Mesothelial cell of epicardium (in vitro differentiated cells): ENCODE data around the gene CCDC178. TPM values are rescaled to one million over a fixed set of nuclear protein-coding genes. Genes with fewer than 3 reads are reported as not detected.

Source experiments
- DNase-seq, 2 experiments: peaks; one replicate each; pipeline ENCODE4 v3.0.0; 2021; ENCODE audit warnings: low spot score in 2 of 2; ENCODE audit not compliant: unreplicated experiment in 2 of 2
- H3K27ac Mint-ChIP-seq: 2 replicates; pipeline ENCODE4 v1.8.0; 2021; ENCODE audit warnings: mixed read lengths
- H3K27me3 Mint-ChIP-seq: 2 replicates; pipeline ENCODE4 v1.8.0; 2021; ENCODE audit warnings: low read depth, mixed read lengths
- H3K36me3 Mint-ChIP-seq: 2 replicates; pipeline ENCODE4 v1.8.0; 2021; ENCODE audit warnings: mixed read lengths
- H3K4me1 Mint-ChIP-seq: 2 replicates; pipeline ENCODE4 v1.8.0; 2021; ENCODE audit warnings: mixed read lengths
- H3K4me3 Mint-ChIP-seq: 2 replicates; pipeline ENCODE4 v1.8.0; 2021; ENCODE audit warnings: mild to moderate bottlenecking, moderate library complexity, mixed read lengths
- H3K9me3 Mint-ChIP-seq: 2 replicates; pipeline ENCODE4 v1.8.0; 2021; ENCODE audit warnings: mixed read lengths
- CTCF ChIP-seq: fragments of 200-600 bp; sonication (generic); IDR thresholded peaks from one replicate; pipeline ENCODE4 v1.5.0; 2021; ENCODE audit warnings: antibody characterized with exemption; ENCODE audit not compliant: unreplicated experiment
- total RNA-seq: library from RNA; stranded (reverse); gene quantifications from 3 replicates; pipeline ENCODE4 v1.2.1, GENCODE V29; 2021

The CCDC178 gene
- total RNA-seq, 1 donor from 2014 or later = 3.1 TPM

GRCh38 chr18:33101316-33101715, 339.2 kb downstream of the CCDC178 start:
- DNase-seq = no peak
- peaks cover 8% of the 10 kb centered on the region for H3K27me3 Mint-ChIP-seq
- no peaks in the 10 kb centered on the region for H3K9me3 Mint-ChIP-seq
- no peak for TF ChIP-seq CTCF
- H3K27ac Mint-ChIP-seq = no peak overlapping the region
- no peak overlapping the region for H3K4me3 Mint-ChIP-seq
- H3K4me1 Mint-ChIP-seq = no peaks in the 10 kb centered on the region
- no peaks in the 10 kb centered on the region for H3K36me3 Mint-ChIP-seq

GRCh38 chr18:33099626-33100025, 340.9 kb downstream of the CCDC178 start:
- Mint-ChIP-seq H3K27me3 (peaks cover 5% of the 10 kb centered on the region), H3K36me3 (no peaks in the 10 kb centered on the region), H3K9me3 (no peaks in the 10 kb centered on the region), H3K4me3 (no peak overlapping the region), H3K4me1 (no peaks in the 10 kb centered on the region), H3K27ac (no peak overlapping the region)
- no peak for TF ChIP-seq CTCF
- DNase-seq = no peak

GRCh38 chr18:33097126-33097525, 343.4 kb downstream of the CCDC178 start:
- no peak for TF ChIP-seq CTCF
- H3K27ac Mint-ChIP-seq = no peak overlapping the region
- no peaks in the 10 kb centered on the region for H3K4me1 Mint-ChIP-seq
- H3K4me3 Mint-ChIP-seq = no peak overlapping the region
- peaks cover 4% of the 10 kb centered on the region for H3K27me3 Mint-ChIP-seq
- no peaks in the 10 kb centered on the region for H3K9me3 Mint-ChIP-seq
- DNase-seq = no peak
- no peaks in the 10 kb centered on the region for H3K36me3 Mint-ChIP-seq

GRCh38 chr18:33090461-33090860, 350.1 kb downstream of the CCDC178 start:
- H3K4me3 Mint-ChIP-seq = no peak overlapping the region
- no peaks in the 10 kb centered on the region for H3K9me3 Mint-ChIP-seq
- H3K36me3 Mint-ChIP-seq = no peaks in the 10 kb centered on the region
- no peaks in the 10 kb centered on the region for H3K4me1 Mint-ChIP-seq
- no peak for TF ChIP-seq CTCF
- no peak overlapping the region for H3K27ac Mint-ChIP-seq
- DNase-seq = no peak
- H3K27me3 Mint-ChIP-seq = peaks cover 1% of the 10 kb centered on the region

GRCh38 chr18:33076601-33077000, 363.9 kb downstream of the CCDC178 start:
- peaks cover 12% of the 10 kb centered on the region for H3K27me3 Mint-ChIP-seq
- peaks cover 18% of the 10 kb centered on the region for H3K9me3 Mint-ChIP-seq
- no peak for DNase-seq
- H3K4me3 Mint-ChIP-seq = no peak overlapping the region
- H3K27ac Mint-ChIP-seq = no peak overlapping the region
- TF ChIP-seq CTCF = no peak
- no peaks in the 10 kb centered on the region for H3K4me1 Mint-ChIP-seq
- H3K36me3 Mint-ChIP-seq = no peaks in the 10 kb centered on the region

GRCh38 chr18:33074125-33074524, 366.4 kb downstream of the CCDC178 start:
- peaks cover 16% of the 10 kb centered on the region for H3K9me3 Mint-ChIP-seq
- H3K27ac Mint-ChIP-seq = no peak overlapping the region
- H3K27me3 Mint-ChIP-seq = peaks cover 5% of the 10 kb centered on the region

More at GRCh38 chr18:33074125-33074524, 366.4 kb downstream of the CCDC178 start:
- no peak for DNase-seq
- TF ChIP-seq CTCF = no peak
- H3K4me1 Mint-ChIP-seq = no peaks in the 10 kb centered on the region
- no peak overlapping the region for H3K4me3 Mint-ChIP-seq
- H3K36me3 Mint-ChIP-seq = no peaks in the 10 kb centered on the region
